Measurements from ENCODE around the gene PAPLN. TPM values are rescaled to one million over a fixed set of nuclear protein-coding genes. Genes with fewer than 3 reads are reported as not detected.

Gene PAPLN
- total and polyA plus RNA-seq, 2 donors from 2014 or later: 19.1 to 132 TPM

GRCh38 chr14:73269729-73270531 lies 32.6 kb downstream of the PAPLN start:
- no peak for TF ChIP-seq CTCF (IDR thresholded peaks at IDR 0.05; ENCODE audit: borderline replicate concordance, extremely low read depth, insufficient read depth)
- Histone ChIP-seq H3K4me1 (ENCODE audit: control insufficient read depth in 2 of 3, insufficient read depth in 2 of 3, low read depth in 1 of 3, low read length in 3 of 3) (peaks cover 0 to 13% (median 11%) of the 10 kb centered on the region in 3 donors), H3K27ac (ENCODE audit: low read depth in 2 of 2, low read length in 2 of 2) (peak overlapping the region; percentile 34 to 75), H3K4me3 (ENCODE audit: low read length in 3 of 3) (peak overlapping the region; percentile 22 to 58 (median 37)), H3K27me3 (ENCODE audit: control insufficient read depth, insufficient read depth, low read length) (no peaks in the 10 kb centered on the region), H3K9ac (ENCODE audit: low read length in 3 of 3) (peak overlapping the region in 1 of 3 donors; percentile 62), H3K9me3 (ENCODE audit: control insufficient read depth in 2 of 3, insufficient read depth in 1 of 3, low read length in 3 of 3) (no peaks in the 10 kb centered on the region), H3K36me3 (ENCODE audit: control insufficient read depth in 2 of 3, insufficient read depth in 3 of 3, low read length in 3 of 3) (peaks cover 3 to 25% (median 18%) of the 10 kb centered on the region in 3 donors)
- intact Hi-C loops (cut with DNase I): no loop called here
- FAIRE-seq (no peak), DNase-seq (peak; percentile 67 to 86 (median 75))

GRCh38 chr14:73272393-73272792 lies 35.1 kb downstream of the PAPLN start:
- Histone ChIP-seq H3K27me3 (ENCODE audit: control insufficient read depth, insufficient read depth, low read length) (no peaks in the 10 kb centered on the region), H3K9ac (ENCODE audit: low read length in 3 of 3) (no peak overlapping the region), H3K9me3 (ENCODE audit: control insufficient read depth in 2 of 3, insufficient read depth in 1 of 3, low read length in 3 of 3) (no peaks in the 10 kb centered on the region), H3K4me3 (ENCODE audit: low read length in 3 of 3) (no peak overlapping the region), H3K4me1 (ENCODE audit: control insufficient read depth in 2 of 3, insufficient read depth in 2 of 3, low read depth in 1 of 3, low read length in 3 of 3) (peaks cover 0 to 13% (median 11%) of the 10 kb centered on the region in 3 donors), H3K36me3 (ENCODE audit: control insufficient read depth in 2 of 3, insufficient read depth in 3 of 3, low read length in 3 of 3) (peaks cover 5 to 39% (median 24%) of the 10 kb centered on the region in 3 donors), H3K27ac (ENCODE audit: low read depth in 2 of 2, low read length in 2 of 2) (no peak overlapping the region)
- intact Hi-C loops (cut with DNase I): no loop called here
- no peak for TF ChIP-seq CTCF (IDR thresholded peaks at IDR 0.05; ENCODE audit: borderline replicate concordance, extremely low read depth, insufficient read depth)
- FAIRE-seq (no peak), DNase-seq (no peak)

GRCh38 chr14:73273799-73274198 lies 36.5 kb downstream of the PAPLN start:
- Histone ChIP-seq H3K4me3 (ENCODE audit: low read length in 3 of 3) (no peak overlapping the region), H3K36me3 (ENCODE audit: control insufficient read depth in 2 of 3, insufficient read depth in 3 of 3, low read length in 3 of 3) (peaks cover 5 to 38% (median 19%) of the 10 kb centered on the region in 3 donors), H3K9me3 (ENCODE audit: control insufficient read depth in 2 of 3, insufficient read depth in 1 of 3, low read length in 3 of 3) (no peaks in the 10 kb centered on the region), H3K4me1 (ENCODE audit: control insufficient read depth in 2 of 3, insufficient read depth in 2 of 3, low read depth in 1 of 3, low read length in 3 of 3) (peaks cover 0 to 11% (median 10%) of the 10 kb centered on the region in 3 donors), H3K27ac (ENCODE audit: low read depth in 2 of 2, low read length in 2 of 2) (no peak overlapping the region), H3K27me3 (ENCODE audit: control insufficient read depth, insufficient read depth, low read length) (no peaks in the 10 kb centered on the region), H3K9ac (ENCODE audit: low read length in 3 of 3) (no peak overlapping the region)
- FAIRE-seq (no peak), DNase-seq (no peak)
- intact Hi-C loops (cut with DNase I): no loop called here
- no peak for TF ChIP-seq CTCF (IDR thresholded peaks at IDR 0.05; ENCODE audit: borderline replicate concordance, extremely low read depth, insufficient read depth)

All from kidney (tissue), 14 donors.